Measurements from ENCODE around the gene FLNC.

FLNC gene

GRCh38 chr7:128874140-128875031, 44.2 kb downstream of the FLNC start:
- FAIRE-seq (no peak), DNase-seq (ENCODE audit: insufficient read length, low spot score) (no peak)

GRCh38 chr7:128875523-128875948, 45.3 kb downstream of the FLNC start:
- no peak for DNase-seq (ENCODE audit: insufficient read length, low spot score)
- FAIRE-seq: no peak

- FAIRE-seq (no peak), DNase-seq (ENCODE audit: insufficient read length, low spot score) (no peak)
Measured at GRCh38 chr7:128876127-128876526, 45.9 kb downstream of the FLNC start.

- FAIRE-seq: no peak
- DNase-seq (ENCODE audit: insufficient read length, low spot score): no peak
Measured at GRCh38 chr7:128876586-128876977, 46.4 kb downstream of the FLNC start.

GRCh38 chr7:128876978-128877755, 47.0 kb downstream of the FLNC start:
- DNase-seq (ENCODE audit: insufficient read length, low spot score) (no peak), FAIRE-seq (no peak)

- DNase-seq (ENCODE audit: insufficient read length, low spot score) (no peak), FAIRE-seq (no peak)
Measured at GRCh38 chr7:128877756-128878120, 47.5 kb downstream of the FLNC start.

GRCh38 chr7:128878226-128879105, 48.3 kb downstream of the FLNC start:
- FAIRE-seq: no peak

GRCh38 chr7:128879461-128879938, 49.3 kb downstream of the FLNC start:
- no peak for FAIRE-seq
- no peak for DNase-seq (ENCODE audit: insufficient read length, low spot score)

More at GRCh38 chr7:128878226-128879105, 48.3 kb downstream of the FLNC start:
- no peak for DNase-seq (ENCODE audit: insufficient read length, low spot score)

- no peak for FAIRE-seq
Measured at GRCh38 chr7:128879939-128880746, 49.9 kb downstream of the FLNC start.

GRCh38 chr7:128880791-128881457, 50.7 kb downstream of the FLNC start:
- DNase-seq (ENCODE audit: insufficient read length, low spot score) (no peak), FAIRE-seq (no peak)

More at GRCh38 chr7:128879939-128880746, 49.9 kb downstream of the FLNC start:
- DNase-seq (ENCODE audit: insufficient read length, low spot score): no peak

- DNase-seq (ENCODE audit: insufficient read length, low spot score): no peak
- no peak for FAIRE-seq
Measured at GRCh38 chr7:128881458-128882125, 51.4 kb downstream of the FLNC start.

GRCh38 chr7:128882134-128882533, 51.9 kb downstream of the FLNC start:
- DNase-seq (ENCODE audit: insufficient read length, low spot score) (no peak), FAIRE-seq (no peak)

- FAIRE-seq (peak; percentile 73), DNase-seq (ENCODE audit: insufficient read length, low spot score) (peak; percentile 99)
Measured at GRCh38 chr7:128883622-128884448, 53.6 kb downstream of the FLNC start.

- no peak for DNase-seq (ENCODE audit: insufficient read length, low spot score)
- FAIRE-seq: no peak
Measured at GRCh38 chr7:128884561-128885369, 54.6 kb downstream of the FLNC start.

- no peak for FAIRE-seq
- DNase-seq (ENCODE audit: insufficient read length, low spot score): no peak
Measured at GRCh38 chr7:128885370-128886187, 55.4 kb downstream of the FLNC start.
